ENCODE data around the gene TEX22.

The TEX22 gene

DNA sequence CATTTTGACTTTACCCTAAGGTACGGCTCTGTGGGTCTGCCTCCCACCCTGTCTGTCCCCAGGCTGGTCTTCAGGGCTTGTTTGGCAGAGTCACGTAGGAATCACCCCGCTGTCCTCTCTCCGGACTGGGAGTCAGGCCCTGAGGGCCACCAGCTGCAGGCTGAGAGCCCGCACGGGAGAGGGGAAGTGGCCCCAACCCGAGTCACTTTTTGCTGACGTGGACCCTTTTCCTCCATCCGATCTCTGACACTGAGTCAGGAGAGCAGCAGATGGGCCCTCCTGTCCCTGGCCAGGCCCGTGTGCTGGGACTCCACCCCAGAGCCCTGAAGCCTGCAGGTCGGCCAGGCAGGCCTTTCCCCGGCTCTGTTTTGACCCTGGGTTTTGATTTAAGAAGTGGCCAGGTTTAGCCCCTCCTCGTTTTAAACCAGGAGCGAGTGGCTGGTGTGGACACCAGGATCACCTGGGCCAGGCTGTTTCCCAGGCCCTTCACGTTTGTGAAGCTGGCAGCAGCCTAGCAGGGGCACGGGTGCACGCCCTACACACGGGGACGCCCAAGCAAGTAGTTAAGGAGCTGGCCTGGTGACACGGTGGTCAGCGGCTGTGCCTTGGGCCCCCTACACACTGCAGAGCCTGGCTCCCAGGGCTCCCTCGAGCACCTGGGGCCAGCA is 12.5 kb upstream of the TEX22 start:
- no peak for DNase-seq

DNA sequence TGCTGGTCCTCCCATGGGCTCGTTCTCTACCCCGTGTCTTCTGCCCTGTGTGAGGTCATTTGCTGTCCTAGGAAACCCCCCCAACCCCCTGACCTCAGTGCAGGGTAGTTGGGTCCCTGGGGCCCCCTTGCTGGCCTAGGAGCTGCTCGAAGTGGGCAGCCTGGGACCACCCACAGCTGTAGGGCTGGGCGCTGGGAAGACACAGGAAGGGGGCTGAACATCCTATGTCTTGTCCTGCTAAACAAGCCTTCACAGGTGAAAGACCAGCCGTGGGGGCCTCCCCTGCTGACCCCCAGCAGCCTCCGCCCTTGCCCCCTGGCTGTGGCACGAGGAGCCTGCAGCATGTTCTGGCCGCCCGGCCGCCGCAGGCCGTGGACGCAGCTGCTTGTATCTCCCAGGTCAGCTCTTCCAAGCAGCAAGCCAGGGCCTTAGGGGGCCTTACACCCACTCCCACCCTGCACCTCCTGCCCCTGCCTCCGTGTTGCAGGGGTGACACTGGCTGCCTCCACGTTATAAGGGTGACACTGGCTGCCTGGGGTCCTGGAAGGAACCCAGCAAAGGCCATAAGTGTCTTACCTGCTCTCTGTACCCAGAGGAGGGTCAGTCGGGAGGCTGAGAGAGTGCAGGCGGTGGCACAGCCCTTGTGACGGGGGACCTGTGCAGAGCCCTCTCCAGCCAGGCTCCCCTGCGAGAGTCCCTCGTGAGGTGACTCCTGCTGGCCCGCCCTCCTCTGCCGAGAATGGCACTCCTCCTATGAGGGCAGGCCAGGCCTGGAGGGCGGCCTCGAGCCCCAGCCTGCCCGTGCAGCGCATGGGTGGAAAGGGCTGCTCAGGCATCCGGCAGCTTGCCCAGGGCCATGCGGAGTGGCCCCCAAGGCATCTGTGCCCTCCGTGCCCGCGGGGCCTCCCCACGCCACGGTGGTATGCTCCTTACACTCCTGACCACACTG is 11.5 kb upstream of the TEX22 start:
- no peak for DNase-seq

GRCh38 chr14:105387530-105387922 is 10.8 kb upstream of the TEX22 start:
- DNase-seq = no peak

GRCh38 chr14:105388110-105388951 is 10.0 kb upstream of the TEX22 start:
- DNase-seq = no peak

GRCh38 chr14:105388976-105389375 is 9.4 kb upstream of the TEX22 start:
- DNase-seq = no peak

GRCh38 chr14:105389534-105389933 is 8.8 kb upstream of the TEX22 start:
- DNase-seq = no peak

- DNase-seq = no peak
Measured at GRCh38 chr14:105389976-105390848, 8.1 kb upstream of the TEX22 start.

- no peak for DNase-seq
Measured at GRCh38 chr14:105390849-105391500, 7.4 kb upstream of the TEX22 start.

DNA sequence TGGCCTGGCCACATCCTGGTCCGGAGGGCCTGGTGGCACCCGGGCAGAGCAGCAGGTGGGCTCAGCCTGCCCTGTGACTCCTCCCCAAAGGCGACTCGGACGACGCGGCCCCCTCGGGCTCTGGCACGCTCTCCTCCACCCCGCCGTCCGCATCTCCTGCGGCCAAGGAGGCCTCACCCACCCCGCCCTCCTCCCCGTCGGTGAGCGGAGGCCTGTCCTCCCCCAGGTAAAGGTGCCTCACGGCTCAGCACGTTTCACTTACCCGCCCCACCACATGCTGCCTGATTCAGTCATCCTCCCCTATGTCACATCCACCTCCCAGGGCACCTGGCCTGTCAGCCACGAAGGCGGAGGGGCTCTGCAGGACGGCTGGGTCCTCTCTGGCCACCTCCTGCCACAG is 6.8 kb upstream of the TEX22 start:
- DNase-seq = no peak

GRCh38 chr14:105392131-105393090 is 5.9 kb upstream of the TEX22 start:
- no peak for DNase-seq

GRCh38 chr14:105393151-105393550 is 5.2 kb upstream of the TEX22 start:
- no peak for DNase-seq

- no peak for DNase-seq
Measured at GRCh38 chr14:105394714-105395537, 3.4 kb upstream of the TEX22 start.

DNA sequence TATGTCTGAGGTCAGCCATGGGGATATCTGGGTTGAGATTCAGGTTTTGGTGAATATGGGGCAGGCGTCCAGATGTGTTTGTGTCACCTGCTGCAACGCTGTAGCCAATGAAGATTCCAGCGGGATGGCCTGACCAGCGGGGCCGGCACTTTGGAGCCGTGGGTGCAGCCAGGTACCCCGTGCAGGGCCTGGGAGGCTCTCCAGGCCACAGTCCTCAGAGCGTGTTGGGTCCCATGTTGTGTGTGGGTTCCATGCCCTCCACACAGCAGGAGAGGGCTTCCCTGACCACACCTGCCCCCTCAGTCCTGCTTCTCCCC is 2.8 kb upstream of the TEX22 start:
- no peak for DNase-seq

DNA sequence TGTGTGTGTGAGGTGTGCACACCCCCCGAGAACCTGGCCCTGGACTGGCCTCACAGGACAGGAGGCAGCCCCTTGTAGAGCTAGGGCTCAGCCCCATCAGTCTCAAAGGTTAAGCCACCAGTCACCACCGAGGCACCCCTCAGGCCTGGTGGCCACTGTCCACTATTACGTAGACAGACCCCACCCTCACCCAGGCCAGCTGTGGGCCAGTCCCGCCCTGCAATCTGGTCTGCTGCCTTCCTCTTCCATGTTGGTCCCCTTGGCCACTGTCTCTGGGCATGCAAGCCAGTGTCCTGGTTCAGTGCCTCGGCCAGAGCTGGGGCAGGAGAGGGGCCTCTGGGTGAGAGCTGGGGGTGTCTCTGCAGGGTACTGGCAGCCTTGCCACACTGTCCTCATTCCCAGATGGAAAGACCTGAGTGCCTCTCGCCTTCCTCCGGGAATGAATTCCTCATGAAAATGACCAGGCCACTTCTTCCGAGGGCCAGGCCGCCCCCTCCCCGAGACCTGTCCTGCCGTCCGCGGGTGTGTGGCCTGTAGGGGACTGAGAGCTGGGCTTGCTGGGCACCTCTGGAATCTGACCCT is 897 bp upstream of the TEX22 start:
- DNase-seq = no peak

- peak; percentile 49 for DNase-seq
Measured at GRCh38 chr14:105398726-105399465, 558 bp downstream of the TEX22 start.

DNA sequence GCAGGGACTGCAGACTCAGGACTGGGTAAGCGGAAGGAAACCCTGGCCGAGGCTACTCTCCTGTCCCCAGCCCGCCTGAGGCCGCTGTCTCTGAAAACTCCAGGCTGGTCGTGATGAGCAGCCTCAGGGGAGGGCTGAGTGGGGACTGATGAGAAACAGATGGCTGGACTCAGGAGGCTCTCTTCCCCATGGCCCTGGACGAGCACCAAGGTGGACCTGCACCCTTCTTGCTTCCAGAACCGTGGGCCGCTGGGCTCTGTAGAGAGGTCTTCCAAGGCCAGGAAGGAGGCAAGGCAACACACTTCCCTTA is 1.1 kb downstream of the TEX22 start:
- DNase-seq = no peak

DNA sequence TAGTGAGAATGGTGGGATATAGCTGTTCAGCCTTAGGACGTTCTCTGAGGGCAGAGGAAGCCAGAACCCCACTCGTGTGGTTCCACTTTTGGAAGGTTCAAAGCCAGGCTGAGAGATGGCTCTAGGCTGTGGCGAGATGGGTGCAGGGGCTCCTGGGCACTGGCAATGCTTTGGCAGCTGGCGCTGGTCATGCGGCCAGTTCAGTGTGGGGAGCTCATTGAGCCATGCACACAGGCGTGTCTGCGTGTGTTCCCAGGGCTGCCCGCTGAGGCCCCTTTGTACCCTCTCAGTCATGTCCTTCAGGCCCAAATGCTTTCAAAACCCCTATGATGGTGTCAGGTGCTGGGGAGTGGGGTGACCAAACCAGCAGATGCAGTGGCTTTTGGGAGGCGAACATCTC is 1.7 kb downstream of the TEX22 start:
- DNase-seq = no peak

DNA sequence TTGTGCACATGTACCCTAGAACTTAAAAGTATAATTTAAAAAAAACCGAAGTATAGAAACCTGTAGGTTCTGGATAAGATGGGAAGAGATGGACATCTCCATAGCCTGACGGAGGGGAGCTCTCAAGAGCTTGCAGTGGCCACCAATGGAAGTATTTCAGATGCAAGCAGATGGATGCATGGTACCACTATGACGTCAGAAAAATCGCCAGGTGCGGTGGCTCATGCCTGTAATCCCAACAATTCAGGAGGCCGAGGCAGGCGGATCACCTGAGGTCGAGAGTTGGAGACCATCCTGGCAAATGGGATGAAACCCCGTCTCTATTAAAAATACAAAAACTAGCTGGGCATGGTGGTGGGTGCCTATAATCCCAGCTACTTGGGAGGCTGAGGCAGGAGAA is 3.4 kb downstream of the TEX22 start:
- no peak for DNase-seq

DNA sequence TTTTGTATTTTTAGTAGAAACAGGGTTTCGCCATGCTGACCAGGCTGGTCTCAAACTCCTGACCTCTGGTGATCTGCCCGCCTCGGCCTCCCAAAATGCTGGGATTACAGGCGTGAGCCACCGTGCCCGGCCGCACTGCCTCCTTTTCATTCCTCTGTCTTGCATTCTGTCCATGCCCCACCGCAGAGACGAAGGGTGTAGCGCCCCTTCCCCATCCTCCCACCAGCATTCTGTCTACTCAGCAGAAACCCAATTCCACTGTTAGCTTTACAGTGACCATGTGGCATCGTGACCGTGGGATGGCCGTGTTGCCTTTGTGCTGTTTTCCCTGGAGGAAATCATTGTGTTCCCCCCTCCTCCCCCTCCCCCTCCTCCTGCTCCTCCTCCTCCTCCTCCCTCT is 10.3 kb downstream of the TEX22 start:
- DNase-seq = no peak
